ENCODE measurements around the gene CDCA7. TPM values are rescaled to one million over a fixed set of nuclear protein-coding genes. Genes with fewer than 3 reads are reported as not detected.

Gene CDCA7
- total RNA-seq, 1 donor from 2014 or later = 13.0 TPM

DNA sequence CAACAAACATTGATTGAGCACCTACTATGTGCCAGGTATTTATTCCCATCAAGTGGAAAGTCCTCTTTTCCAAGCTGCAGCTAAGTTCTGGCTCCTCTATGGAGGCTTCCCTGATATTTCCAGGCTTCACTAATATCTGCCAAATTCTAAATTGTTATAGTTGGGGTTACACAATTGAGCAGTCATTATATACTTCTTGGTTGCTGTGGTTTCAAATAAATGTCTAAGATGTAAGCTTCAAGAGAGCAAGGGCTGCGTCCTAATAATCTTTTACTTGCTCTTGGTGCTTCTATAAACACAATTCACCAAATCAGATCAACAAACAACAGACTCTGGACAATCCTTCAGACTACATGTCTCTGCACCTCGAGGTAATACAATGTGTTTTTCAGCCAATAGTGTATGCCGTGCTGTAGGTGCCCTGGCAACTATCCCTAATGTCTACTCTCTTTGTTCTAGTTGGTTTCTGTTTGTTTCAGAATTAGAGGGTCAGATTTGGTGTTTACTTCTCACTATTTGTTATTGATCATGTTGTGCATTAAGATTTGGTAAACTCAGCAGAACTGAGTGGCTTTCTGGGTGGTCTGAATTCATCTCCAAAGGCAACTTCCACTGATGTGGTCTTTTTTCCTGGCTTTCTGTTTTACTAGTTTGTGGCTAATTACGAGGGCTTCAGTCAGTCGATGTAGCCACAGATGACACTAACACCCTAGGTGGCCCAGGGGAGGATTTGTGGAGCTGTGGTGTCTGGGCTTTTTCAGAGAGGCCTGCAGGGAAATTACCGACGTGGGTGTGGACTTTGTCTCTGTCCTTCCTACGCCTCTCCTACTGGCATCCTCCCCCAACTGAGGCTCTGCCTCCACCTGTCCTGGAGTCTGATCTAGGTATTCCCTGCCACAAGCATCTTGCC is 50.4 kb downstream of the CDCA7 start:
- H3K36me3 Mint-ChIP-seq (ENCODE audit: low read depth, unreplicated experiment) = no peaks in the 10 kb centered on the region
- H3K27ac Mint-ChIP-seq (ENCODE audit: unreplicated experiment) = no peak overlapping the region
- no peaks in the 10 kb centered on the region for H3K9me3 Mint-ChIP-seq (ENCODE audit: unreplicated experiment)
- no peak overlapping the region for H3K4me3 Mint-ChIP-seq (ENCODE audit: unreplicated experiment)
- TF ChIP-seq, protein P1, sequence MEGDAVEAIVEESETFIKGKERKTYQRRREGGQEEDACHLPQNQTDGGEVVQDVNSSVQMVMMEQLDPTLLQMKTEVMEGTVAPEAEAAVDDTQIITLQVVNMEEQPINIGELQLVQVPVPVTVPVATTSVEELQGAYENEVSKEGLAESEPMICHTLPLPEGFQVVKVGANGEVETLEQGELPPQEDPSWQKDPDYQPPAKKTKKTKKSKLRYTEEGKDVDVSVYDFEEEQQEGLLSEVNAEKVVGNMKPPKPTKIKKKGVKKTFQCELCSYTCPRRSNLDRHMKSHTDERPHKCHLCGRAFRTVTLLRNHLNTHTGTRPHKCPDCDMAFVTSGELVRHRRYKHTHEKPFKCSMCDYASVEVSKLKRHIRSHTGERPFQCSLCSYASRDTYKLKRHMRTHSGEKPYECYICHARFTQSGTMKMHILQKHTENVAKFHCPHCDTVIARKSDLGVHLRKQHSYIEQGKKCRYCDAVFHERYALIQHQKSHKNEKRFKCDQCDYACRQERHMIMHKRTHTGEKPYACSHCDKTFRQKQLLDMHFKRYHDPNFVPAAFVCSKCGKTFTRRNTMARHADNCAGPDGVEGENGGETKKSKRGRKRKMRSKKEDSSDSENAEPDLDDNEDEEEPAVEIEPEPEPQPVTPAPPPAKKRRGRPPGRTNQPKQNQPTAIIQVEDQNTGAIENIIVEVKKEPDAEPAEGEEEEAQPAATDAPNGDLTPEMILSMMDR (IDR thresholded peaks at IDR 0.05; ENCODE audit: unreplicated experiment) = no peak
- peaks cover 17% of the 10 kb centered on the region for H3K4me1 Mint-ChIP-seq (ENCODE audit: unreplicated experiment)
- H3K27me3 Mint-ChIP-seq (ENCODE audit: unreplicated experiment) = peaks cover 3% of the 10 kb centered on the region
- no peak for DNase-seq (ENCODE audit: low spot score)

DNA sequence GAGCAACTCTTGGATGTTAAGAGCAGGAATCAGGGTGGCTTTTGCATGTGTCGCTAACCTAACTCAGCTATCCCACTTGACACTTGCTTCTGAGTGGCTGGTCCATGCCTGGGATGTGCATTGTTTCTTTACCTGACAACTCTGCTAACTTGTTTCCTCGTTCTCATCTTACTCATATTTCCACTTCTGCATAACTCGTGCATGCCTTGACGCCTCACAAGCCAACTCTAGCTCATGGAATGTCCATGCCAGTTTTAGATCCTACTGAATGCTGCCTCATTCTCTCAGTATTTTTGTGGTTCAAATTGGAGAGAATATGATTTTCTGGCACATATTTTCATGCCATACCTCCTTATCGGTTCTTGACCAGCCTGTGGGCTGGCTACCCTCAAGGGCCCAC is 52.5 kb downstream of the CDCA7 start:
- Mint-ChIP-seq H3K4me1 (ENCODE audit: unreplicated experiment) (peaks cover 5% of the 10 kb centered on the region), H3K4me3 (ENCODE audit: unreplicated experiment) (no peak overlapping the region), H3K36me3 (ENCODE audit: low read depth, unreplicated experiment) (no peaks in the 10 kb centered on the region), H3K27me3 (ENCODE audit: unreplicated experiment) (peaks cover 3% of the 10 kb centered on the region), H3K27ac (ENCODE audit: unreplicated experiment) (no peak overlapping the region), H3K9me3 (ENCODE audit: unreplicated experiment) (no peaks in the 10 kb centered on the region)
- DNase-seq (ENCODE audit: low spot score) = no peak
- TF ChIP-seq, protein P1 (IDR thresholded peaks at IDR 0.05; ENCODE audit: unreplicated experiment) = no peak

DNA sequence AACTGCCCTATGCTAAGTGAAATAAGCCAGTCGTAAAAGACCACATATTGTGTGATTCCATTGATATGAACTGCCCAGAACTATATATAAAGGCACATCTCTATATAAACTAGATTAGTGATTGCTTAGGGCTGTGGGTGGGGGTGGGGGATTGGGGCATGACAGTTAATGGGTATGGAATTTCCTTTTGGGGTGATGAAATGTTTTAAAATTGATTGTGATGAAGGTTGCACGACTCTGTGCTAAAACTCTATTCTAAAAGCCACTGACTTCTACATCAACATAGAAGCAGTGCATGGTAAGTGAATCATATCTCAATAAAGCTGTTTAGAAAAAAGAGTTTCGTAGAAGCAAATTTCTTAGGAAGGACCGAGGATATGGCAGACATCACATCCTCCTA is 53.0 kb downstream of the CDCA7 start:
- no peak overlapping the region for H3K4me3 Mint-ChIP-seq (ENCODE audit: unreplicated experiment)
- H3K36me3 Mint-ChIP-seq (ENCODE audit: low read depth, unreplicated experiment) = no peaks in the 10 kb centered on the region
- H3K27ac Mint-ChIP-seq (ENCODE audit: unreplicated experiment) = no peak overlapping the region
- TF ChIP-seq, protein P1 (IDR thresholded peaks at IDR 0.05; ENCODE audit: unreplicated experiment) = no peak
- no peaks in the 10 kb centered on the region for H3K4me1 Mint-ChIP-seq (ENCODE audit: unreplicated experiment)
- H3K9me3 Mint-ChIP-seq (ENCODE audit: unreplicated experiment) = no peaks in the 10 kb centered on the region
- no peaks in the 10 kb centered on the region for H3K27me3 Mint-ChIP-seq (ENCODE audit: unreplicated experiment)
- DNase-seq (ENCODE audit: low spot score) = no peak

DNA sequence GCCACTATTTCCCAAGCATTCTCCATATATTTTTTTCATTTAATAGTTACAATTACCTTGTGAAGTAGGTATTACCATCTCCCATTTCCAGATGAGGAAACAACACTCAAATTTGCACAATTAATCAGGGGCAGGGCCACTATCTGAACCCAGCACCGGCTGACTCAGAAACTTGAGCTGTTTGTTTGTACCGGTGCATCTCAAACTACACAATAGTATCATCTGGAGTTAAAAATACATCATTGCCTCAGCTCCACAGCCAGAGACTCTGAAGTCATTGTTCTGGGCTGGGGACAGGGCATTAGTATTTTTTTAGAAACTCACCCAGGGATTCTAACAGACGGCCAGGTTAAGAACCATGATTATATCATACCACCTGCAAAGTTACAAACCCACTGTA is 55.9 kb downstream of the CDCA7 start:
- no peaks in the 10 kb centered on the region for H3K36me3 Mint-ChIP-seq (ENCODE audit: low read depth, unreplicated experiment)
- H3K4me1 Mint-ChIP-seq (ENCODE audit: unreplicated experiment) = peaks cover 3% of the 10 kb centered on the region
- peaks cover 2% of the 10 kb centered on the region for H3K27me3 Mint-ChIP-seq (ENCODE audit: unreplicated experiment)
- no peak overlapping the region for H3K4me3 Mint-ChIP-seq (ENCODE audit: unreplicated experiment)
- TF ChIP-seq, protein P1 (IDR thresholded peaks at IDR 0.05; ENCODE audit: unreplicated experiment) = no peak
- H3K27ac Mint-ChIP-seq (ENCODE audit: unreplicated experiment) = no peak overlapping the region
- no peak for DNase-seq (ENCODE audit: low spot score)
- no peaks in the 10 kb centered on the region for H3K9me3 Mint-ChIP-seq (ENCODE audit: unreplicated experiment)

DNA sequence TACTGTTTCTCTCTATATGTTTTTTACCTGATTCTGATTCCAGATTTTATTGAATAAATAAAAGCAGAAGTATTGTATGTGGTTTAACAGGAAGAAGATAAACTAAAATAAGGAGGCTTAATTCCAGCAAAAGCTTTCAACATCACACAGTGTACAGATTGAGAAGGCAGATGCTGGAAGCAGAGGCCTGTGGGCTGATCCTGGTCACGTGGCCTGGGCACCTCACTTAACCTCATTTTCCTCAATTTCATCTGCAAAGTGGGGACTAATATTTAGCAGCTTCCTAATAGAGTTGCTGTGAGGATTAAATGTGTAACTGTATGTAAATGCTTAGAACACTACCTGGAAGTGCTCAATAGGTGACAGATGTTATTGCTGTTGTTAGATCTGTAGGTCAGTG is 58.0 kb downstream of the CDCA7 start:
- Mint-ChIP-seq H3K27ac (ENCODE audit: unreplicated experiment) (no peak overlapping the region), H3K27me3 (ENCODE audit: unreplicated experiment) (peaks cover 2% of the 10 kb centered on the region), H3K4me1 (ENCODE audit: unreplicated experiment) (peaks cover 4% of the 10 kb centered on the region), H3K36me3 (ENCODE audit: low read depth, unreplicated experiment) (no peaks in the 10 kb centered on the region), H3K9me3 (ENCODE audit: unreplicated experiment) (no peaks in the 10 kb centered on the region), H3K4me3 (ENCODE audit: unreplicated experiment) (no peak overlapping the region)
- TF ChIP-seq, protein P1 (IDR thresholded peaks at IDR 0.05; ENCODE audit: unreplicated experiment) = no peak
- DNase-seq (ENCODE audit: low spot score) = no peak

Measured in endothelial cell (in vitro differentiated cells).